Measurements from ENCODE around the gene MUC22.

The MUC22 gene

GRCh38 chr6:30987304-30987703 is 23.0 kb upstream of the MUC22 start:
- TF ChIP-seq CTCF (IDR thresholded peaks at IDR 0.05): no peak
- H3K36me3 ChIP-seq: no peaks in the 10 kb centered on the region
- DNase-seq: no peak
- intact Hi-C loops (cut with DNase I; ENCODE audit: low total_unique reads): no loop called here
- peaks cover 0 to 6% (median 4%) of the 10 kb centered on the region in 4 donors for H3K4me1 ChIP-seq
- no peak overlapping the region for H3K27ac ChIP-seq
- peaks cover 0 to 10% of the 10 kb centered on the region in 2 donors for H3K27me3 ChIP-seq
- H3K9me3 ChIP-seq: no peaks in the 10 kb centered on the region
- H3K4me3 ChIP-seq: no peak overlapping the region

- Histone ChIP-seq H3K36me3 (no peaks in the 10 kb centered on the region), H3K27me3 (peaks cover 0 to 10% of the 10 kb centered on the region in 2 donors)
Observed at GRCh38 chr6:30988209-30988825, 22.0 kb upstream of the MUC22 start.

GRCh38 chr6:30990422-30991086 is 19.7 kb upstream of the MUC22 start:
- Histone ChIP-seq H3K9me3 (no peaks in the 10 kb centered on the region), H3K27ac (no peak overlapping the region), H3K27me3 (peaks cover 0 to 10% of the 10 kb centered on the region in 2 donors), H3K36me3 (no peaks in the 10 kb centered on the region), H3K4me3 (no peak overlapping the region), H3K4me1 (no peaks in the 10 kb centered on the region)
- intact Hi-C loops (cut with DNase I; ENCODE audit: low total_unique reads): no loop called here
- no peak for DNase-seq
- no peak for TF ChIP-seq CTCF (IDR thresholded peaks at IDR 0.05)

More at GRCh38 chr6:30988209-30988825, 22.0 kb upstream of the MUC22 start:
- no peak for TF ChIP-seq CTCF (IDR thresholded peaks at IDR 0.05)
- Histone ChIP-seq H3K9me3 (no peaks in the 10 kb centered on the region), H3K27ac (no peak overlapping the region), H3K4me3 (no peak overlapping the region), H3K4me1 (no peaks in the 10 kb centered on the region)
- no peak for DNase-seq
- intact Hi-C loops (cut with DNase I; ENCODE audit: low total_unique reads): no loop called here

- H3K36me3 ChIP-seq: no peaks in the 10 kb centered on the region
Observed at GRCh38 chr6:30991891-30992290, 18.4 kb upstream of the MUC22 start.

DNA sequence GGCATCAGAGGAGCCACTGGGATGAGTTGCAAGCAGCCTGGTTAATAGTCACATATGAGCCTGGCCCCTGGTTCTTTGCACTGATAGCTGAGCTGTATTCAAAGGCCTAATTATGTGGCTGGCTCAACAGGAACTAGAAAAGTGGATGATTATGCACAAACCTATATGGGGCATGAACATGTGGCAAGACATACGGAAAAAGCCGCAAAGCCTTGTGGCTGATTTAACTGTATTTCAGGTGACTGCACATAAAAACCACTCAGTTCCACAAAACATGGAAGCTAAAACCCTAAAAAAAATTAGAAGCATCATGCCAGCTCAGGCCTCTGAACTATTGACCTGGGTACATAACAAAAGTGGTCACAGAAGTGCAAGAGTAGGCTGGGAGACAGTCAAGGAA is 13.0 kb upstream of the MUC22 start:
- Histone ChIP-seq H3K4me1 (no peaks in the 10 kb centered on the region), H3K27ac (no peak overlapping the region), H3K4me3 (no peak overlapping the region), H3K27me3 (peaks cover 0 to 3% of the 10 kb centered on the region in 2 donors), H3K36me3 (no peaks in the 10 kb centered on the region), H3K9me3 (no peaks in the 10 kb centered on the region)
- TF ChIP-seq CTCF (IDR thresholded peaks at IDR 0.05): no peak
- no peak for DNase-seq
- intact Hi-C loops (cut with DNase I; ENCODE audit: low total_unique reads): no loop called here

More at GRCh38 chr6:30991891-30992290, 18.4 kb upstream of the MUC22 start:
- intact Hi-C loops (cut with DNase I; ENCODE audit: low total_unique reads): no loop called here
- no peaks in the 10 kb centered on the region for H3K9me3 ChIP-seq
- no peaks in the 10 kb centered on the region for H3K4me1 ChIP-seq
- TF ChIP-seq CTCF (IDR thresholded peaks at IDR 0.05): no peak
- H3K27ac ChIP-seq: no peak overlapping the region
- no peak overlapping the region for H3K4me3 ChIP-seq
- DNase-seq: no peak
- peaks cover 0 to 8% of the 10 kb centered on the region in 2 donors for H3K27me3 ChIP-seq
